ENCODE data around the gene VTA1.

GRCh38 chr6:142210606-142211005 is 63.5 kb downstream of the VTA1 start:
- TF ChIP-seq EZH2phosphoT487 (IDR thresholded peaks at IDR 0.05; ENCODE audit: insufficient read depth, low read depth) (no peak), EZH2 (IDR thresholded peaks at IDR 0.05; ENCODE audit: insufficient read depth, poor library complexity, severe bottlenecking) (no peak)
